Sigmoid colon (tissue), 4 donors: ENCODE measurements around the gene DMAC2.

Experiments
- CTCF ChIP-seq, 4 experiments: fragments of 450-650 bp in 3 of 4; fragments of 200-600 bp in 1 of 4; IDR thresholded peaks; one replicate each; pipeline ENCODE4 v1.5.1; 2016 to 2019; ENCODE audit warnings: antibody characterized with exemption in 4 of 4, mild to moderate bottlenecking in 3 of 4, moderate library complexity in 2 of 4
- EP300 ChIP-seq, 4 donors: sonication (generic); formaldehyde crosslinking; IDR thresholded peaks; one replicate each; pipeline ENCODE4 v1.6.1; 2017; ENCODE audit warnings: antibody characterized with exemption in 4 of 4
- POLR2A ChIP-seq, 2 donors: fragments of 450-650 bp; IDR thresholded peaks; one replicate each; pipeline ENCODE4 v1.6.1; 2016; ENCODE audit warnings: antibody characterized with exemption in 2 of 2, mild to moderate bottlenecking in 2 of 2, moderate library complexity in 2 of 2
- POLR2AphosphoS5 ChIP-seq, 4 donors: sonication (generic); formaldehyde crosslinking; IDR thresholded peaks; one replicate each; pipeline ENCODE4 v1.6.1; 2017; ENCODE audit warnings: antibody characterized with exemption in 4 of 4

GRCh38 chr19:41412953-41413352, 26.8 kb downstream of the DMAC2 start:
- TF ChIP-seq CTCF (IDR thresholded peaks at IDR 0.05) (no peak), POLR2AphosphoS5 (IDR thresholded peaks at IDR 0.05) (no peak), POLR2A (IDR thresholded peaks at IDR 0.05) (no peak), EP300 (IDR thresholded peaks at IDR 0.05) (no peak)
